Measurements from ENCODE around the gene PBX3.

Gene PBX3

DNA sequence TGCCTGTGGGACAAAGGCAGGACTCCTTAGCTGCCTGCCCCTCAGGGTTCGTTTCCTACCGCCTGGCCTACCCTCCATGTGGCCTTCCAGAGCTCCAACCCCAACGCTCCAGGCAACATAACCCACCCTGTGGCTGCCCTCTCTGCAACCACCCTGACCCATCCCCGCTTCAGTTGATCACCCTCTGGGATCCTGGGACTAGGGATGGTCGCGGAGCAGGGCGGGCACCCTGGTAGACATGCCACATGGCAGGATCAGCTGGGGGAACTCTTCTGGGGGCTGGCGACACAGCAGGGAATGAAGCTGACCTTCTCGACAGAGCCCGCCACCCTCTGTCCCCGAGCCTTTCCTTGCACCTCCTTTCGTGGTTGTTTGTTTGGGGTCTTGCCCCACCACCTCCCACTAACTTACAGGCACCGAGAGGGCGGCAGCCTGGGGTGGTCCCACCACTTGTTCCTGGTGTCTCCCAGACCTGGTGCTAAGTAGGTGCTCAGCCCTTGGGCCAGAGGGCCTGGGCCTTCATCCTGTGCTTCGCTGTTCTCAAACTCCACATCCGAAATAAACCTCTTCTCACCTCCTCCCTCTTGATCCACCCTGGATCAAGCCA is 243.1 kb downstream of the PBX3 start:
- H3K4me3 ChIP-seq (ENCODE audit: low read depth, low read length): no peak overlapping the region
- TF ChIP-seq, protein P1, sequence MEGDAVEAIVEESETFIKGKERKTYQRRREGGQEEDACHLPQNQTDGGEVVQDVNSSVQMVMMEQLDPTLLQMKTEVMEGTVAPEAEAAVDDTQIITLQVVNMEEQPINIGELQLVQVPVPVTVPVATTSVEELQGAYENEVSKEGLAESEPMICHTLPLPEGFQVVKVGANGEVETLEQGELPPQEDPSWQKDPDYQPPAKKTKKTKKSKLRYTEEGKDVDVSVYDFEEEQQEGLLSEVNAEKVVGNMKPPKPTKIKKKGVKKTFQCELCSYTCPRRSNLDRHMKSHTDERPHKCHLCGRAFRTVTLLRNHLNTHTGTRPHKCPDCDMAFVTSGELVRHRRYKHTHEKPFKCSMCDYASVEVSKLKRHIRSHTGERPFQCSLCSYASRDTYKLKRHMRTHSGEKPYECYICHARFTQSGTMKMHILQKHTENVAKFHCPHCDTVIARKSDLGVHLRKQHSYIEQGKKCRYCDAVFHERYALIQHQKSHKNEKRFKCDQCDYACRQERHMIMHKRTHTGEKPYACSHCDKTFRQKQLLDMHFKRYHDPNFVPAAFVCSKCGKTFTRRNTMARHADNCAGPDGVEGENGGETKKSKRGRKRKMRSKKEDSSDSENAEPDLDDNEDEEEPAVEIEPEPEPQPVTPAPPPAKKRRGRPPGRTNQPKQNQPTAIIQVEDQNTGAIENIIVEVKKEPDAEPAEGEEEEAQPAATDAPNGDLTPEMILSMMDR (IDR thresholded peaks at IDR 0.05; ENCODE audit: control insufficient read depth, extremely low read depth, insufficient read depth): no peak
- DNase-seq (ENCODE audit: low read depth): no peak

DNA sequence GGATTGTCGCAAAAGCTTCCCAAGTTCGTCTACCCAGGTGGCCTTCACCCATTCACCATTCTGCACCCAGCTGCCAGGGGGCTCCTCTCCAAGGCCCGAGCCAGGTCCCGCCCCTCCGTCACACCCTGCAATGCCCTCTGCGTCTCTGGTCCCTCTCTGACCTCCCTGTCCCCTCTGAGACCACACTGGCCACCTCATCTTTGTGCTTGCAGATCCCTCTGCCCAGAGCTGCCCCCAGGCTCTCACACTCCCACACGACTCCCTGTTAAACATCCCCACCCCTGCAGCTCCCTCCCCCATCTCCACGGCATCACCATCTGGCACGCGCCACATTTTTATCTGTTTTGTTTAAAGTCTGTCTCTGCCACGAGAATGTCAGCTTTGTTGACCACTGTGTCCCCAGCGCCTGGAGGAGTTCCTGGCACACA is 243.6 kb downstream of the PBX3 start:
- DNase-seq (ENCODE audit: low read depth): no peak
- no peak overlapping the region for H3K4me3 ChIP-seq (ENCODE audit: low read depth, low read length)
- TF ChIP-seq, protein P1 (IDR thresholded peaks at IDR 0.05; ENCODE audit: control insufficient read depth, extremely low read depth, insufficient read depth): no peak

DNA sequence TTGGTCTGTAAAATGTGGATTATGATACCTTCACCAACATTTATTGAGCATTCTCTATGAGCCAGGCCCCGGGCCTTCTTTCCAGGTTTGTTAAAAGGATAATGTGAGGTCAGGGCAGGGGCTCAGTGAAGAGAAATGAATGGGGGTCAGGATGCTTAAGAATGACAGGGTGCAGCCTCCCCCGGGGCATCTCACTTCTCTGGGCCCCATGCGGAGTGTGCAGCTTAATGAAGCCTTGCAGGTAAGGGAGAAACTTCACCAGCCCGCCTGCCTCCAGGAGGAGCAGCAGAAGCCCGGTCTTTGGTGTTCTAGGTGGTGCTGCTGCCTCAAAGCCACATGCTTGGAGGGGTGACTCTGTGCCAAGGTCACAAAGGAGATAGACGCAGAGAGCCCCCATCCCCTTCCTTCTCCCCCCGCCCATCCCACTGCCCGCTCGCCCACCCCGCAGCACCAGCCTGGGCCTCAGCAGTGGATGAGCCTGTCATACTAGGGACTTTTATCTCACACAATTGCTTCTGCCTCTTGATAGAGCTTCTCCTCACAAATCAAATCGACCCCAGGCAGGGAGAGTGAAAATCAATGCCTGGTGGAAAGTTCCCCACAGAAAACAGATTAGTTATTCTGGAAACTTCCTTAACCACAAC is 244.8 kb downstream of the PBX3 start:
- H3K4me3 ChIP-seq (ENCODE audit: low read depth, low read length): no peak overlapping the region
- DNase-seq (ENCODE audit: low read depth): no peak
- TF ChIP-seq, protein P1 (IDR thresholded peaks at IDR 0.05; ENCODE audit: control insufficient read depth, extremely low read depth, insufficient read depth): no peak

DNA sequence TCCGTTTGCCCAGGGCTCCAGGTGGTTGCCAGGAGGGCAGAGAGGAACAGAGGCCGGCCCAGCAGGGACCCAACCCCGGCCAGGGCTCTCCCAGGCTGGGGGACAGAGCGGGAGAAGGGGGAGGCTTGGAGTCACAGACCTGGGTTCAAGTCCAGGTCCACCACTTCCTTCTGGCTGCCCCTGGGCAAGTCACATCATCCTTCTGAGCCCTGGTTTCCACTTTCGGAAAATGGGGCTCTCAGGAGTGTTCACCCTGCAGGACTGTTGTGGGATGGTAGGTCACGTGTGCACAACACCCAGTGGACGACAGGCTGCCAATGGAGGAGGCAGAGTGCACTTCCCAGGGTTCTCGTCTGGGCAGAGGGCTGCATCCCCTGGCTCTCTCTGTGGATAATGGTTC is 245.4 kb downstream of the PBX3 start:
- DNase-seq (ENCODE audit: low read depth): no peak
- TF ChIP-seq, protein P1 (IDR thresholded peaks at IDR 0.05; ENCODE audit: control insufficient read depth, extremely low read depth, insufficient read depth): no peak

DNA sequence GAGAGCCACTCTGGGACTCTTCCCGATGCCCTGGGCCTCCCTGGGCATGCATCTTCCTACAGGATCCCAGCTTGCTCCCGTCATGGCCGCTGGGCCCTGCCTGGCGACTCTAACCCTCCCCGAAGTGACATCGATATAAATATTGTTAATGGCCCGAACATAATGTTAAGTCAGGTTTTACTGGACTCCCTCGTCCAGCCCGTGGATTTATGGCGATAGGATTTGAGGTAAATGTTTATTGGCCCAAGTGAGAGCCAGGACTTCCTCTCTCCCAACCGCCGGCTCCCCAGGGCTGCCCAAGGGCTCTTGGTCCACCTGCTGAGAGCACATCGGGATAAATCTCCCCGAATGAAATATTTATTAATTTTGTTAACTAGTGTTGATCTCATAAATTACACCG is 246.3 kb downstream of the PBX3 start:
- H3K4me3 ChIP-seq (ENCODE audit: low read depth, low read length): no peak overlapping the region
- TF ChIP-seq, protein P1 (IDR thresholded peaks at IDR 0.05; ENCODE audit: control insufficient read depth, extremely low read depth, insufficient read depth): no peak
- DNase-seq (ENCODE audit: low read depth): no peak

More for the DNA sequence above, 245.4 kb downstream of the PBX3 start:
- no peak overlapping the region for H3K4me3 ChIP-seq (ENCODE audit: low read depth, low read length)

DNA sequence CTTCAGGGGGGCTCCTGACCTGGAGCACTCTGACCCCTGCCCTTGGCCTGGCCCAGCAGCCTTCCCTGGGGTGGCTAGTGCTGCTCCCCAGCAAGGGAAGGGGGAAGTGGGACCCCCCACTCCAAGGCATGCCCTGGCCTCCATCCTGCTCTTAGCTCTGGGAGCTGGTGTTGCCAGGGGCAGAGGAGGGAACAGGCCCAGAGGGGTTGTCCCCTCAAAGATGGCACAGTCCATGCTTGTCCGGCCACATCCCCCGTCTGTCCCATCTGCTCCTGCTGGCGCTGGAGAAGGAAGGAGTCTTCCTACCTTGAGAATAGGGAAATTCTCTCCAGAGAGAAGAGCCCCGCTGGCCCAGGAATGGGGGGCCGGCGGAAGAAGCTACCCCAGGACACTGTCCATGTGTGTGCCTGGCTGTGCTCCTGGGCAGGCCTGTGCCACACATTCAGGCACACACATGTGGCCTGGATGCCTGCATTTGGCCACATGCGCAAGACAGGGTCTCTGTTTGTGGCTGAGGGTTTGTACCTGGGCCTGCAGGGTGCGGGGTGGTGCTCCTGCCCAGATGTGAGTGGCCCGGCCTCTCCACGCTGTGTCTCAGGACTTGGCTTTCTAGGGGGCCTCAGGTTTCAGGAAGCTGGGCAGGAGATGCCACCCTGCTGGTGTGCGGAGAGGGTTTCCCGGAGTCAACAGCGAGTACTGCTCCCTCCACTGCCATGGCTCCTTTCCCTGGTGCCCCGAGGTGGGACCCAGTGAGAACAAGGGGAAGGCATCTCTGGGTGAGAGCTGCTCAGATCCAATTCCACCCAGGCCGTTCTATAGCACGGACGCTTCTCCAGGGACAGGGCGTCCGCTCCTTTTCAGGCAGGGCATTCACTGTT is 247.1 kb downstream of the PBX3 start:
- DNase-seq (ENCODE audit: low read depth): no peak
- H3K4me3 ChIP-seq (ENCODE audit: low read depth, low read length): no peak overlapping the region
- TF ChIP-seq, protein P1 (IDR thresholded peaks at IDR 0.05; ENCODE audit: control insufficient read depth, extremely low read depth, insufficient read depth): no peak
